HL-60 (cell line): ENCODE results near the gene GAGE1.

Experiments used
- CTCF ChIP-seq: IDR thresholded peaks from one replicate; pipeline ENCODE4 v1.5.1; 2011; ENCODE audit warnings: low read length, control low read depth, inconsistent platforms; ENCODE audit not compliant: insufficient read depth
- GABPA ChIP-seq: IDR thresholded peaks from 2 replicates; pipeline ENCODE4 v1.6.1; 2012; ENCODE audit warnings: low read depth

GRCh38 chrX:49610718-49611310 is 12.0 kb downstream of the GAGE1 start:
- TF ChIP-seq CTCF (no peak), GABPA (no peak)
